Loucy (cell line): Measurements from ENCODE around the gene GALNT5.

Experiments
- EZH2phosphoT487 ChIP-seq: fragments of 200-600 bp; IDR thresholded peaks from 2 replicates; pipeline ENCODE4 v1.6.1; 2018; ENCODE audit warnings: antibody characterized with exemption, mild to moderate bottlenecking, moderate library complexity, borderline replicate concordance
- TF ChIP-seq, protein P1 (sequence below): fragments of 200-600 bp; sonication (generic); conservative IDR thresholded peaks from 2 replicates; pipeline ENCODE4 v1.5.1; 2014; ENCODE audit warnings: mild to moderate bottlenecking, antibody characterized with exemption, low read length

DNA sequence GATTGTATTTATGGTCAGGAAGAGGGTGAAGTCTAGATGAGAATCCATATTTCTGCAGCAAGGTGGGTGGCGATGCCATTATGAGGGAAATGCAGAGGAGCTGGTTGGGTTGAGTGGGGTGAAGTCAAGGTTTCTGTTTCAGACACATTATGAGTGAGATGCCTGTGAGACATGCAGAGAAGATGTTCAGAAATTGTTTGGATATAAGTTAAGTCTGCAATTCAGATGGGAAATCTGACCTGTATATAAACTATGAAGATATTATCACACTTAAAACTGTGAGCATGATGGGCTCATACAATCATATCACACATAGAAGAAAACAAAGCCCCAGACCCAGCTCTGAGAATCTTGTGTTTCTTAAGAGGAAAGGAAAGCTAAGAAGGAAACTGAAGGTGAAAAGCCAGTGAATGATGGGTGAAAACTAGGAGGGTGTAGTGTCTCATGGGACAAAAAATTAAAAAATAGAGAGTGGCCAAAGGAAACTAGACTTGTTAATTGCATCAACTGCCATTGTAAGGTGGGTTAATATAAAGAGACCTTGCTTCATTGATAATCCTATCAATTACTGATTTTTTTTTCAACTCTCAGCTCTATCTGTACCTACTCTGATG is 14.2 kb downstream of the GALNT5 start:
- TF ChIP-seq, protein P1, sequence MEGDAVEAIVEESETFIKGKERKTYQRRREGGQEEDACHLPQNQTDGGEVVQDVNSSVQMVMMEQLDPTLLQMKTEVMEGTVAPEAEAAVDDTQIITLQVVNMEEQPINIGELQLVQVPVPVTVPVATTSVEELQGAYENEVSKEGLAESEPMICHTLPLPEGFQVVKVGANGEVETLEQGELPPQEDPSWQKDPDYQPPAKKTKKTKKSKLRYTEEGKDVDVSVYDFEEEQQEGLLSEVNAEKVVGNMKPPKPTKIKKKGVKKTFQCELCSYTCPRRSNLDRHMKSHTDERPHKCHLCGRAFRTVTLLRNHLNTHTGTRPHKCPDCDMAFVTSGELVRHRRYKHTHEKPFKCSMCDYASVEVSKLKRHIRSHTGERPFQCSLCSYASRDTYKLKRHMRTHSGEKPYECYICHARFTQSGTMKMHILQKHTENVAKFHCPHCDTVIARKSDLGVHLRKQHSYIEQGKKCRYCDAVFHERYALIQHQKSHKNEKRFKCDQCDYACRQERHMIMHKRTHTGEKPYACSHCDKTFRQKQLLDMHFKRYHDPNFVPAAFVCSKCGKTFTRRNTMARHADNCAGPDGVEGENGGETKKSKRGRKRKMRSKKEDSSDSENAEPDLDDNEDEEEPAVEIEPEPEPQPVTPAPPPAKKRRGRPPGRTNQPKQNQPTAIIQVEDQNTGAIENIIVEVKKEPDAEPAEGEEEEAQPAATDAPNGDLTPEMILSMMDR, result no peak
- no peak for TF ChIP-seq EZH2phosphoT487
